Ishikawa (cell line): ENCODE measurements around the gene ERICH3.

Source experiments
- CEBPB ChIP-seq: IDR thresholded peaks from 2 replicates; pipeline ENCODE4 v1.6.1; 2012
- CREB1 ChIP-seq: IDR thresholded peaks from 2 replicates; pipeline ENCODE4 v1.6.1; 2012; ENCODE audit warnings: low read depth
- EGR1 ChIP-seq: IDR thresholded peaks from 2 replicates; pipeline ENCODE4 v1.6.1; 2012
- EP300 ChIP-seq: IDR thresholded peaks from 2 replicates; pipeline ENCODE4 v1.6.1; 2012; ENCODE audit warnings: borderline replicate concordance
- FOXM1 ChIP-seq: IDR thresholded peaks from 2 replicates; pipeline ENCODE4 v1.6.1; 2012; ENCODE audit warnings: low read depth, borderline replicate concordance
- MAX ChIP-seq: IDR thresholded peaks from 2 replicates; pipeline ENCODE4 v1.6.1; 2012
- NFIC ChIP-seq: IDR thresholded peaks from 2 replicates; pipeline ENCODE4 v1.6.1; 2012
- RAD21 ChIP-seq: IDR thresholded peaks from 2 replicates; pipeline ENCODE4 v1.6.1; 2012; ENCODE audit warnings: low read depth
- REST ChIP-seq: IDR thresholded peaks from 2 replicates; pipeline ENCODE4 v1.6.1; 2012; ENCODE audit warnings: low read depth, mild to moderate bottlenecking
- TAF1 ChIP-seq: IDR thresholded peaks from 2 replicates; pipeline ENCODE4 v1.6.1; 2012; ENCODE audit warnings: low read depth, mild to moderate bottlenecking
- TCF12 ChIP-seq: IDR thresholded peaks from 2 replicates; pipeline ENCODE4 v1.6.1; 2012; ENCODE audit warnings: low read depth
- TEAD4 ChIP-seq: IDR thresholded peaks from 2 replicates; pipeline ENCODE4 v1.6.1; 2012
- USF1 ChIP-seq: IDR thresholded peaks from 2 replicates; pipeline ENCODE4 v1.6.1; 2012
- YY1 ChIP-seq: IDR thresholded peaks from 2 replicates; pipeline ENCODE4 v1.6.1; 2012; ENCODE audit warnings: low read depth
- ZBTB7A ChIP-seq: IDR thresholded peaks from 2 replicates; pipeline ENCODE4 v1.6.1; 2012; ENCODE audit warnings: low read depth

Gene ERICH3

GRCh38 chr1:74684301-74684700, 10.7 kb upstream of the ERICH3 start:
- TF ChIP-seq TCF12: no peak
- TF ChIP-seq CEBPB: no peak
- TF ChIP-seq YY1: no peak
- TF ChIP-seq REST: no peak
- no peak for TF ChIP-seq RAD21
- TF ChIP-seq ZBTB7A: no peak
- TF ChIP-seq FOXM1: no peak
- no peak for TF ChIP-seq TEAD4
- no peak for TF ChIP-seq NFIC
- no peak for TF ChIP-seq TAF1
- TF ChIP-seq CREB1: no peak
- TF ChIP-seq USF1: no peak
- TF ChIP-seq EP300: no peak
- no peak for TF ChIP-seq MAX
- TF ChIP-seq EGR1: no peak

- TF ChIP-seq REST: no peak
- TF ChIP-seq EGR1: no peak
- TF ChIP-seq CEBPB: no peak
- no peak for TF ChIP-seq NFIC
- TF ChIP-seq TAF1: no peak
- no peak for TF ChIP-seq MAX
- no peak for TF ChIP-seq CREB1
- TF ChIP-seq TCF12: no peak
- no peak for TF ChIP-seq YY1
- TF ChIP-seq EP300: no peak
Measured at GRCh38 chr1:74683656-74684055, 10.1 kb upstream of the ERICH3 start.

- TF ChIP-seq EGR1: no peak
- no peak for TF ChIP-seq NFIC
- TF ChIP-seq REST: no peak
- no peak for TF ChIP-seq CREB1
- no peak for TF ChIP-seq TEAD4
- no peak for TF ChIP-seq EP300
- TF ChIP-seq TAF1: no peak
- TF ChIP-seq CEBPB: no peak
- TF ChIP-seq FOXM1: no peak
- TF ChIP-seq TCF12: no peak
- no peak for TF ChIP-seq ZBTB7A
- TF ChIP-seq USF1: no peak
- no peak for TF ChIP-seq RAD21
- TF ChIP-seq MAX: no peak
- no peak for TF ChIP-seq YY1
Measured at GRCh38 chr1:74681851-74682250, 8.3 kb upstream of the ERICH3 start.

GRCh38 chr1:74681449-74681848, 7.9 kb upstream of the ERICH3 start:
- no peak for TF ChIP-seq TCF12
- TF ChIP-seq FOXM1: no peak
- no peak for TF ChIP-seq EP300
- no peak for TF ChIP-seq USF1
- no peak for TF ChIP-seq RAD21
- no peak for TF ChIP-seq MAX
